ENCODE results near the gene LRRTM2. TPM values are rescaled to one million over a fixed set of nuclear protein-coding genes. Genes with fewer than 3 reads are reported as not detected.

Gene LRRTM2
- total and polyA plus RNA-seq, 10 of the 15 experiments (the other 5 are each of a cell fraction or from before 2014, with no cell fraction given) = 0.04 to 0.14 (median 0.06) TPM; not detected in 2

DNA sequence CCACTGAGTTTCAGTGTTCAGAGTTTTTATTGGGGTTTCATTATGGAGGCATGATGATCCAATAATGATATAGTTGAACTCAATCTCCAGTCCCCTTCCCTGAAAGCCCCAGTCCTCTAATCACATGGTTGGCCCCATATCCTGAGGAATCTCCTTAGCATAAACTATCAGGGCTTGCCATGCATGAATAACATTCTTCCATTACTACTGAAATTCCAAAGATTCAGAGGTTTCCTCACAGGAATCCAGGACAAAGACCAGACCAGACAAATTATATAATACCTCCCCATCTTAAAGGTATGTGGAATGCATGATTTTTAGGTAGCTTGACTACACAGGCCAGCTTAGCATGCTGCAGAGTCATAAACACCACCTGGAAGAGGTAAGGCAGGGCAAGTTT lies 15.5 kb upstream of the LRRTM2 start:
- no peaks in the 10 kb centered on the region for H3K79me2 ChIP-seq (ENCODE audit: control insufficient read depth, insufficient read depth, low read length)
- in situ Hi-C loops (cut with MboI) = no loop called here
- H3K36me3 ChIP-seq (ENCODE audit: control insufficient read depth in 2 of 2, insufficient read depth in 2 of 2, low read length in 1 of 2) = peaks cover 6 to 10% of the 10 kb centered on the region in 2 experiments
- ChIA-PET RAD21 (ENCODE audit: unreplicated experiment) (no interaction called here), POLR2A (no interaction called here), CTCF (no interaction called here), SMC1A (ENCODE audit: uncharacterized antibody, unreplicated experiment) (interaction anchor here (1.0 kb wide), 1 partner anchor 10 kb away, joined by 3 read pairs; no protein-coding TSS in a partner anchor)
- H3K9ac ChIP-seq (ENCODE audit: control insufficient read depth, insufficient read depth, low read length) = no peak overlapping the region
- no peak for FAIRE-seq
- no peak for DNase-seq (ENCODE audit: low read depth, low spot score)
- BruUV-seq (replicated peaks) = no TSS peak
- H3K27me3 ChIP-seq (replicated peaks in 1 of 2; ENCODE audit: control insufficient read depth in 2 of 2, insufficient read depth in 2 of 2, low read length in 1 of 2) = no peaks in the 10 kb centered on the region
- intact Hi-C loops (cut with micrococcal nuclease; ENCODE audit: unreplicated experiment) = no loop called here
- H4K20me1 ChIP-seq (ENCODE audit: control insufficient read depth, insufficient read depth) = no peaks in the 10 kb centered on the region
- H3K9me3 ChIP-seq (replicated peaks; ENCODE audit: control insufficient read depth, insufficient read depth, low read length) = 0 out of 3 replicates have a peak, but pooled peaks cover 4% of the 10 kb centered on the region
- H3K4me3 ChIP-seq = no peak overlapping the region
- no peak overlapping the region for H3K27ac ChIP-seq (ENCODE audit: control insufficient read depth, insufficient read depth)
- no peaks in the 10 kb centered on the region for H3K4me1 ChIP-seq (ENCODE audit: control insufficient read depth, insufficient read depth, low read length)
- no peak overlapping the region for H2AFZ ChIP-seq (ENCODE audit: control insufficient read depth, low read depth, low read length)
- H3K4me2 ChIP-seq (ENCODE audit: control insufficient read depth, insufficient read depth) = no peak overlapping the region
- no peak for ATAC-seq
- TF ChIP-seq HDGF (IDR thresholded peaks at IDR 0.05) (no peak), RUNX3 (IDR thresholded peaks at IDR 0.05; ENCODE audit: low read length) (no peak), STAT1 (conservative IDR thresholded peaks at IDR 0.05) (no peak), ZSCAN29 (IDR thresholded peaks at IDR 0.05) (no peak)

DNA sequence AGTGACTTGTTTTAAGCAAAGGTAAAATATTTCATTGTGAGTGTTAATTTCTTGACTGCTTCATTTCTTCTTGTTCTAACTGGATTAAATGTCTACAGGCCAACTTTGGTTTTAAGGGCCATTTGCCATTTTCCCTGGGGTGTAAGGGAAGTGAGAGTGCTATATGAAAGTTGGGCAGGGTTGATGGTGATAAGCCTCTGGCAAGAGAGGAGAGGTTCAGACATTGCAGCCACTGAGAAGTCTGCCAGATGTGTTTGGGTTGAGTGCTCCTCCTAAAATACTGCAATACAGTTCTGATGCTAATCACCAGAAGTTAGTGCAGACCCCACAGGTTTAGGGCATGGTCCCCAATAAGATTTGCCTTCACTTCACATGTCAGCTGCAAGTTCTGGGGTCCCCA lies 14.9 kb upstream of the LRRTM2 start:
- BruUV-seq (replicated peaks) = no TSS peak
- ChIA-PET SMC1A (ENCODE audit: uncharacterized antibody, unreplicated experiment) (no interaction called here), CTCF (no interaction called here), POLR2A (no interaction called here), RAD21 (ENCODE audit: unreplicated experiment) (no interaction called here)
- Histone ChIP-seq H3K36me3 (ENCODE audit: control insufficient read depth in 2 of 2, insufficient read depth in 2 of 2, low read length in 1 of 2) (peaks cover 6 to 10% of the 10 kb centered on the region in 2 experiments), H3K27ac (ENCODE audit: control insufficient read depth, insufficient read depth) (no peak overlapping the region), H3K79me2 (ENCODE audit: control insufficient read depth, insufficient read depth, low read length) (no peaks in the 10 kb centered on the region), H3K9ac (ENCODE audit: control insufficient read depth, insufficient read depth, low read length) (no peak overlapping the region), H3K4me1 (ENCODE audit: control insufficient read depth, insufficient read depth, low read length) (no peaks in the 10 kb centered on the region), H3K4me2 (ENCODE audit: control insufficient read depth, insufficient read depth) (no peak overlapping the region), H4K20me1 (ENCODE audit: control insufficient read depth, insufficient read depth) (no peaks in the 10 kb centered on the region), H3K9me3 (replicated peaks; ENCODE audit: control insufficient read depth, insufficient read depth, low read length) (0 out of 3 replicates have a peak, but pooled peaks cover 4% of the 10 kb centered on the region), H2AFZ (ENCODE audit: control insufficient read depth, low read depth, low read length) (no peak overlapping the region), H3K4me3 (no peak overlapping the region), H3K27me3 (replicated peaks in 1 of 2; ENCODE audit: control insufficient read depth in 2 of 2, insufficient read depth in 2 of 2, low read length in 1 of 2) (no peaks in the 10 kb centered on the region)
- in situ Hi-C loops (cut with MboI) (no loop called here), intact Hi-C loops (cut with micrococcal nuclease; ENCODE audit: unreplicated experiment) (no loop called here)
- FAIRE-seq (no peak), ATAC-seq (no peak), DNase-seq (ENCODE audit: low read depth, low spot score) (no peak)
- TF ChIP-seq BHLHE40 (IDR thresholded peaks at IDR 0.05; ENCODE audit: borderline replicate concordance in 1 of 2, low read depth in 2 of 2, low read length in 1 of 2) (no peak), SRF (IDR thresholded peaks at IDR 0.05; ENCODE audit: low read depth in 2 of 2, low read length in 2 of 2) (no peak), SMARCA5 (IDR thresholded peaks at IDR 0.05) (no peak), ZSCAN29 (IDR thresholded peaks at IDR 0.05) (no peak), EP300 (IDR thresholded peaks at IDR 0.05; ENCODE audit: borderline replicate concordance in 1 of 2, control insufficient read depth in 1 of 2, low read depth in 2 of 2, low read length in 2 of 2) (no peak), HCFC1 (IDR thresholded peaks at IDR 0.05; ENCODE audit: low read length) (no peak), LARP7 (IDR thresholded peaks at IDR 0.05) (no peak), STAT3 (IDR thresholded peaks at IDR 0.05; ENCODE audit: low read depth, low read length) (no peak), MXI1 (IDR thresholded peaks at IDR 0.05; ENCODE audit: low read depth, low read length) (no peak), TAF1 (IDR thresholded peaks at IDR 0.05; ENCODE audit: borderline replicate concordance, low read depth, low read length) (no peak), MTA2 (IDR thresholded peaks at IDR 0.05; ENCODE audit: low read depth) (no peak), YBX1 (IDR thresholded peaks at IDR 0.05) (no peak), IRF4 (IDR thresholded peaks at IDR 0.05; ENCODE audit: low read depth, low read length) (no peak), YY1 (IDR thresholded peaks at IDR 0.05; ENCODE audit: low read depth, low read length) (no peak)
- TF ChIP-seq, protein P1, sequence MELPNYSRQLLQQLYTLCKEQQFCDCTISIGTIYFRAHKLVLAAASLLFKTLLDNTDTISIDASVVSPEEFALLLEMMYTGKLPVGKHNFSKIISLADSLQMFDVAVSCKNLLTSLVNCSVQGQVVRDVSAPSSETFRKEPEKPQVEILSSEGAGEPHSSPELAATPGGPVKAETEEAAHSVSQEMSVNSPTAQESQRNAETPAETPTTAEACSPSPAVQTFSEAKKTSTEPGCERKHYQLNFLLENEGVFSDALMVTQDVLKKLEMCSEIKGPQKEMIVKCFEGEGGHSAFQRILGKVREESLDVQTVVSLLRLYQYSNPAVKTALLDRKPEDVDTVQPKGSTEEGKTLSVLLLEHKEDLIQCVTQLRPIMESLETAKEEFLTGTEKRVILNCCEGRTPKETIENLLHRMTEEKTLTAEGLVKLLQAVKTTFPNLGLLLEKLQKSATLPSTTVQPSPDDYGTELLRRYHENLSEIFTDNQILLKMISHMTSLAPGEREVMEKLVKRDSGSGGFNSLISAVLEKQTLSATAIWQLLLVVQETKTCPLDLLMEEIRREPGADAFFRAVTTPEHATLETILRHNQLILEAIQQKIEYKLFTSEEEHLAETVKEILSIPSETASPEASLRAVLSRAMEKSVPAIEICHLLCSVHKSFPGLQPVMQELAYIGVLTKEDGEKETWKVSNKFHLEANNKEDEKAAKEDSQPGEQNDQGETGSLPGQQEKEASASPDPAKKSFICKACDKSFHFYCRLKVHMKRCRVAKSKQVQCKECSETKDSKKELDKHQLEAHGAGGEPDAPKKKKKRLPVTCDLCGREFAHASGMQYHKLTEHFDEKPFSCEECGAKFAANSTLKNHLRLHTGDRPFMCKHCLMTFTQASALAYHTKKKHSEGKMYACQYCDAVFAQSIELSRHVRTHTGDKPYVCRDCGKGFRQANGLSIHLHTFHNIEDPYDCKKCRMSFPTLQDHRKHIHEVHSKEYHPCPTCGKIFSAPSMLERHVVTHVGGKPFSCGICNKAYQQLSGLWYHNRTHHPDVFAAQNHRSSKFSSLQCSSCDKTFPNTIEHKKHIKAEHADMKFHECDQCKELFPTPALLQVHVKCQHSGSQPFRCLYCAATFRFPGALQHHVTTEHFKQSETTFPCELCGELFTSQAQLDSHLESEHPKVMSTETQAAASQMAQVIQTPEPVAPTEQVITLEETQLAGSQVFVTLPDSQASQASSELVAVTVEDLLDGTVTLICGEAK (IDR thresholded peaks at IDR 0.05; ENCODE audit: borderline replicate concordance) = no peak

Data from GM12878 (cell line).